ENCODE data around the gene MCUB. TPM values are rescaled to one million over a fixed set of nuclear protein-coding genes. Genes with fewer than 3 reads are reported as not detected.
"Not testable (repeated sequence)": the region's sequence is repeated elsewhere in the genome, so short reads cannot be mapped to it uniquely, and the experiment has no call there.

MCUB gene
- total and polyA plus RNA-seq, 4 donors = 1.3 to 4.9 (median 1.9) TPM

DNA sequence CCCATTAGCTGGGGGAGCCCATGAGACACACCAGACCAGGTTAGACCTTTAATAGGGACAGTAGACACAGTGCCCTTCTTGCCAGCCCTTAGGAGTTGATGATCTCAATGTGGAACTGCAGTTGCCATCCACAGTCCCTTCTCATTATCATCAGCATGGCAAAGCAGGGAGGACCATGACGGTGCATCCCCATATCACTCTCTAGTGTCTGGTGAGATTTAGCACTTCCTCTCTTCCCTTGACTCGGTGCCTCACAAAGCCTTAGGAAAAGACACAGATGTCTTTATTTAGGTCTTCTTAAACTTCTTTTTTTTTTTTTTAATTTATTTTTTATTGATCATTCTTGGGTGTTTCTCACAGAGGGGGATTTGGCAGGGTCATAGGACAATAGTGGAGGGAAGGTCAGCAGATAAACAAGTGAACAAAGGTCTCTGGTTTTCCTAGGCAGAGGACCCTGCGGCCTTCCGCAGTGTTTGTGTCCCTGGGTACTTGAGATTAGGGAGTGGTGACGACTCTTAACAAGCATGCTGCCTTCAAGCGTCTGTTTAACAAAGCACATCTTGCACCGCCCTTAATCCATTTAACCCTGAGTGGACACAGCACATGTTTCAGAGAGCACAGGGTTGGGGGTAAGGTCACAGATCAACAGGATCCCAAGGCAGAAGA lies 36.5 kb downstream of the MCUB start:
- not testable (repeated sequence) for DNase-seq (ENCODE audit: low spot score); H3K36me3 ChIP-seq (ENCODE audit: control insufficient read depth in 4 of 4, insufficient read depth in 3 of 4, low read depth in 1 of 4, low read length in 3 of 4); H3K9ac ChIP-seq (ENCODE audit: low read depth in 1 of 2, low read length in 2 of 2); H3K4me3 ChIP-seq (ENCODE audit: low read depth in 1 of 3, low read length in 3 of 3); H3K27me3 ChIP-seq (ENCODE audit: control insufficient read depth in 4 of 4, insufficient read depth in 4 of 4, low read length in 3 of 4); H3K9me3 ChIP-seq (ENCODE audit: control insufficient read depth in 4 of 4, low read length in 3 of 4); H3K4me1 ChIP-seq (ENCODE audit: control insufficient read depth in 4 of 4, insufficient read depth in 4 of 4, low read length in 3 of 4); H3K27ac ChIP-seq (ENCODE audit: low read depth in 1 of 2, low read length in 2 of 2)
- WGBS = 79% methylated on average over 7 of the region's 7 CpGs

- no peak overlapping the region for H3K27ac ChIP-seq (ENCODE audit: low read depth in 1 of 2, low read length in 2 of 2)
- H3K9ac ChIP-seq (ENCODE audit: low read depth in 1 of 2, low read length in 2 of 2) = no peak overlapping the region
- H3K4me3 ChIP-seq (ENCODE audit: low read depth in 1 of 3, low read length in 3 of 3) = no peak overlapping the region
- DNase-seq (ENCODE audit: low spot score) = no peak
- H3K36me3 ChIP-seq (ENCODE audit: control insufficient read depth in 4 of 4, insufficient read depth in 3 of 4, low read depth in 1 of 4, low read length in 3 of 4) = no peaks in the 10 kb centered on the region
- peaks cover 0 to 3% (median 0%) of the 10 kb centered on the region in 4 donors for H3K9me3 ChIP-seq (ENCODE audit: control insufficient read depth in 4 of 4, low read length in 3 of 4)
- H3K4me1 ChIP-seq (ENCODE audit: control insufficient read depth in 4 of 4, insufficient read depth in 4 of 4, low read length in 3 of 4) = no peaks in the 10 kb centered on the region
- H3K27me3 ChIP-seq (ENCODE audit: control insufficient read depth in 4 of 4, insufficient read depth in 4 of 4, low read length in 3 of 4) = no peaks in the 10 kb centered on the region
- 90% methylated on average over 6 of the region's 6 CpGs for WGBS
- no peak for TF ChIP-seq REST (IDR thresholded peaks at IDR 0.05)
- no peak for TF ChIP-seq NR2F2 (IDR thresholded peaks at IDR 0.05)
- TF ChIP-seq SP1 (IDR thresholded peaks at IDR 0.05) = no peak
- no peak for TF ChIP-seq FOXA2 (IDR thresholded peaks at IDR 0.05)
- no peak for TF ChIP-seq RXRA (IDR thresholded peaks at IDR 0.05)
- TF ChIP-seq, protein P1, sequence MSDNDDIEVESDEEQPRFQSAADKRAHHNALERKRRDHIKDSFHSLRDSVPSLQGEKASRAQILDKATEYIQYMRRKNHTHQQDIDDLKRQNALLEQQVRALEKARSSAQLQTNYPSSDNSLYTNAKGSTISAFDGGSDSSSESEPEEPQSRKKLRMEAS (IDR thresholded peaks at IDR 0.05) = no peak
- TF ChIP-seq RAD21 (IDR thresholded peaks at IDR 0.05) = no peak
- TF ChIP-seq CTCF (IDR thresholded peaks at IDR 0.05; ENCODE audit: low read depth, low read length, missing input control) = no peak
- no peak for TF ChIP-seq HNF4A (conservative IDR thresholded peaks at IDR 0.05)
- TF ChIP-seq GABPA (IDR thresholded peaks at IDR 0.05 in 1 of 2, conservative IDR thresholded peaks at IDR 0.05 in 1 of 2) = no peak
- no peak for TF ChIP-seq TAF1 (conservative IDR thresholded peaks at IDR 0.05)
- no peak for TF ChIP-seq JUND (IDR thresholded peaks at IDR 0.05)
- TF ChIP-seq FOXA1 (IDR thresholded peaks at IDR 0.05) = no peak
- TF ChIP-seq, protein P2, sequence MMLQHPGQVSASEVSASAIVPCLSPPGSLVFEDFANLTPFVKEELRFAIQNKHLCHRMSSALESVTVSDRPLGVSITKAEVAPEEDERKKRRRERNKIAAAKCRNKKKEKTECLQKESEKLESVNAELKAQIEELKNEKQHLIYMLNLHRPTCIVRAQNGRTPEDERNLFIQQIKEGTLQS (IDR thresholded peaks at IDR 0.05) = no peak
- TF ChIP-seq, protein P3, sequence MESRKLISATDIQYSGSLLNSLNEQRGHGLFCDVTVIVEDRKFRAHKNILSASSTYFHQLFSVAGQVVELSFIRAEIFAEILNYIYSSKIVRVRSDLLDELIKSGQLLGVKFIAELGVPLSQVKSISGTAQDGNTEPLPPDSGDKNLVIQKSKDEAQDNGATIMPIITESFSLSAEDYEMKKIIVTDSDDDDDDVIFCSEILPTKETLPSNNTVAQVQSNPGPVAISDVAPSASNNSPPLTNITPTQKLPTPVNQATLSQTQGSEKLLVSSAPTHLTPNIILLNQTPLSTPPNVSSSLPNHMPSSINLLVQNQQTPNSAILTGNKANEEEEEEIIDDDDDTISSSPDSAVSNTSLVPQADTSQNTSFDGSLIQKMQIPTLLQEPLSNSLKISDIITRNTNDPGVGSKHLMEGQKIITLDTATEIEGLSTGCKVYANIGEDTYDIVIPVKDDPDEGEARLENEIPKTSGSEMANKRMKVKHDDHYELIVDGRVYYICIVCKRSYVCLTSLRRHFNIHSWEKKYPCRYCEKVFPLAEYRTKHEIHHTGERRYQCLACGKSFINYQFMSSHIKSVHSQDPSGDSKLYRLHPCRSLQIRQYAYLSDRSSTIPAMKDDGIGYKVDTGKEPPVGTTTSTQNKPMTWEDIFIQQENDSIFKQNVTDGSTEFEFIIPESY (IDR thresholded peaks at IDR 0.05) = no peak
- TF ChIP-seq YY1 (IDR thresholded peaks at IDR 0.05) = no peak
Observed at GRCh38 chr4:109599046-109599652, 39.1 kb downstream of the MCUB start.
